ENCODE results near the gene SELENOT. TPM values are rescaled to one million over a fixed set of nuclear protein-coding genes. Genes with fewer than 3 reads are reported as not detected.
"Not testable (repeated sequence)": the region's sequence is repeated elsewhere in the genome, so short reads cannot be mapped to it uniquely, and the experiment has no call there.

The SELENOT gene
- polyA plus RNA-seq, 1 of the 3 experiments (the other 2 are of a cell fraction) = 143 TPM

DNA sequence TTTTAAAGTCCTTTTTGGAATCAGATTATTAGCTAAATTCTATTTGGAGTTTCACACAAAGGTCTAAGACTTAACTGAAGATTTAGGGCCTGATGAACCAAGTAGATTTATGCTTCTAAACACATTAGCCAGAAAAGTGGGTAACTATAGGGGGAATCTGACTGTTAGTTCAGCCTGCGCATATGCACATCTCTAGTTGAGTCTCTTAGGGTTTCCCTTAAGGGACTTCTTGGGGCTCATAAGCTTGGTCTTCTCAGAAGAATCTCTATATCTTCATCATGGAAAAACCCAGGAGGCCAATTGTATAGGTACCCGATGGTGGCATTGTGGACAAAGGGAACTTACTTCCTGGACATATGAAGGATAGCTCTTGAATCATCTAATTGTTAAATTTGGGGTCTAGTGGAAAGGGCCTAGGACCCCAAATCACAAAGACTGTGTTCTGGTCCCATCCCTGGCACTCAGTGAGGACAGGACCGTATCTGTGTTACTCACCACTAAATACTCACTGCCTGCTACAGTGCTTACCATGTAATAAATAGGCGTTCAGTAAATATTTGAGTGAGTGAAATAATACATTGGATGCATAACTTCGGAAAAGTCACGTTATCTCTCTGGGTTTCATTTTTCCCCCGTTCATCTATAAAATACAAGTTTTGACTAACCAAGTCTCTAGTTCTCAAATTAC is 17.0 kb downstream of the SELENOT start:
- DNase-seq = no peak
- Histone ChIP-seq H3K4me3 (ENCODE audit: low read depth in 2 of 2, low read length in 1 of 2) (no peak overlapping the region), H3K36me3 (replicated peaks in 1 of 2; ENCODE audit: control insufficient read depth in 1 of 2, insufficient read depth in 2 of 2, low read length in 1 of 2) (peaks cover 6 to 13% of the 10 kb centered on the region in 2 experiments), H3K27me3 (ENCODE audit: insufficient read depth) (no peaks in the 10 kb centered on the region), H3K4me2 (no peak overlapping the region), H3K9ac (no peak overlapping the region), H3K9me3 (no peaks in the 10 kb centered on the region), H3K27ac (ENCODE audit: low read depth in 2 of 2, low read length in 1 of 2) (no peak overlapping the region), H4K20me1 (ENCODE audit: insufficient read depth) (peaks cover 11% of the 10 kb centered on the region; the same call in 1 of the 2 replicates), H3K4me1 (ENCODE audit: control insufficient read depth in 1 of 2, insufficient read depth in 2 of 2, low read depth in 1 of 2, low read length in 1 of 2) (peaks cover 0 to 8% of the 10 kb centered on the region in 2 experiments; a peak in 2 of 4 replicates), H2AFZ (ENCODE audit: low read depth) (no peak overlapping the region), H3F3A (replicated peaks; ENCODE audit: insufficient read depth) (peaks cover 9% of the 10 kb centered on the region), H3K79me2 (ENCODE audit: insufficient read depth) (peaks cover 64% of the 10 kb centered on the region), H3K9me2 (no peaks in the 10 kb centered on the region)
- TF ChIP-seq NFIC (IDR thresholded peaks at IDR 0.05; ENCODE audit: borderline replicate concordance) (no peak), EP300 (IDR thresholded peaks at IDR 0.05; ENCODE audit: borderline replicate concordance in 1 of 2, low read depth in 1 of 2, low read length in 1 of 2) (no peak), EZH2phosphoT487 (IDR thresholded peaks at IDR 0.05; ENCODE audit: borderline replicate concordance, low read depth) (no peak), SIN3A (IDR thresholded peaks at IDR 0.05; ENCODE audit: borderline replicate concordance, low read depth, low read length) (no peak), FOXM1 (IDR thresholded peaks at IDR 0.05; ENCODE audit: low read depth) (no peak), MEF2A (IDR thresholded peaks at IDR 0.05; ENCODE audit: borderline replicate concordance, low read depth) (no peak), MXI1 (IDR thresholded peaks at IDR 0.05; ENCODE audit: low read depth, low read length) (no peak), JUND (IDR thresholded peaks at IDR 0.05) (no peak), RFX5 (IDR thresholded peaks at IDR 0.05; ENCODE audit: low read length) (no peak), RAD21 (IDR thresholded peaks at IDR 0.05; ENCODE audit: low read length) (no peak), TCF12 (IDR thresholded peaks at IDR 0.05) (no peak)
- TF ChIP-seq, protein P1, sequence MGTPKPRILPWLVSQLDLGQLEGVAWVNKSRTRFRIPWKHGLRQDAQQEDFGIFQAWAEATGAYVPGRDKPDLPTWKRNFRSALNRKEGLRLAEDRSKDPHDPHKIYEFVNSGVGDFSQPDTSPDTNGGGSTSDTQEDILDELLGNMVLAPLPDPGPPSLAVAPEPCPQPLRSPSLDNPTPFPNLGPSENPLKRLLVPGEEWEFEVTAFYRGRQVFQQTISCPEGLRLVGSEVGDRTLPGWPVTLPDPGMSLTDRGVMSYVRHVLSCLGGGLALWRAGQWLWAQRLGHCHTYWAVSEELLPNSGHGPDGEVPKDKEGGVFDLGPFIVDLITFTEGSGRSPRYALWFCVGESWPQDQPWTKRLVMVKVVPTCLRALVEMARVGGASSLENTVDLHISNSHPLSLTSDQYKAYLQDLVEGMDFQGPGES (IDR thresholded peaks at IDR 0.05; ENCODE audit: low read depth, low read length) = no peak
- TF ChIP-seq, protein P2, sequence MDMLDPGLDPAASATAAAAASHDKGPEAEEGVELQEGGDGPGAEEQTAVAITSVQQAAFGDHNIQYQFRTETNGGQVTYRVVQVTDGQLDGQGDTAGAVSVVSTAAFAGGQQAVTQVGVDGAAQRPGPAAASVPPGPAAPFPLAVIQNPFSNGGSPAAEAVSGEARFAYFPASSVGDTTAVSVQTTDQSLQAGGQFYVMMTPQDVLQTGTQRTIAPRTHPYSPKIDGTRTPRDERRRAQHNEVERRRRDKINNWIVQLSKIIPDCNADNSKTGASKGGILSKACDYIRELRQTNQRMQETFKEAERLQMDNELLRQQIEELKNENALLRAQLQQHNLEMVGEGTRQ (IDR thresholded peaks at IDR 0.05; ENCODE audit: borderline replicate concordance, low read depth, low read length) = no peak
- TF ChIP-seq, protein P3, sequence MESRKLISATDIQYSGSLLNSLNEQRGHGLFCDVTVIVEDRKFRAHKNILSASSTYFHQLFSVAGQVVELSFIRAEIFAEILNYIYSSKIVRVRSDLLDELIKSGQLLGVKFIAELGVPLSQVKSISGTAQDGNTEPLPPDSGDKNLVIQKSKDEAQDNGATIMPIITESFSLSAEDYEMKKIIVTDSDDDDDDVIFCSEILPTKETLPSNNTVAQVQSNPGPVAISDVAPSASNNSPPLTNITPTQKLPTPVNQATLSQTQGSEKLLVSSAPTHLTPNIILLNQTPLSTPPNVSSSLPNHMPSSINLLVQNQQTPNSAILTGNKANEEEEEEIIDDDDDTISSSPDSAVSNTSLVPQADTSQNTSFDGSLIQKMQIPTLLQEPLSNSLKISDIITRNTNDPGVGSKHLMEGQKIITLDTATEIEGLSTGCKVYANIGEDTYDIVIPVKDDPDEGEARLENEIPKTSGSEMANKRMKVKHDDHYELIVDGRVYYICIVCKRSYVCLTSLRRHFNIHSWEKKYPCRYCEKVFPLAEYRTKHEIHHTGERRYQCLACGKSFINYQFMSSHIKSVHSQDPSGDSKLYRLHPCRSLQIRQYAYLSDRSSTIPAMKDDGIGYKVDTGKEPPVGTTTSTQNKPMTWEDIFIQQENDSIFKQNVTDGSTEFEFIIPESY (IDR thresholded peaks at IDR 0.05; ENCODE audit: borderline replicate concordance, low read depth) = no peak
- TF ChIP-seq, protein P4, sequence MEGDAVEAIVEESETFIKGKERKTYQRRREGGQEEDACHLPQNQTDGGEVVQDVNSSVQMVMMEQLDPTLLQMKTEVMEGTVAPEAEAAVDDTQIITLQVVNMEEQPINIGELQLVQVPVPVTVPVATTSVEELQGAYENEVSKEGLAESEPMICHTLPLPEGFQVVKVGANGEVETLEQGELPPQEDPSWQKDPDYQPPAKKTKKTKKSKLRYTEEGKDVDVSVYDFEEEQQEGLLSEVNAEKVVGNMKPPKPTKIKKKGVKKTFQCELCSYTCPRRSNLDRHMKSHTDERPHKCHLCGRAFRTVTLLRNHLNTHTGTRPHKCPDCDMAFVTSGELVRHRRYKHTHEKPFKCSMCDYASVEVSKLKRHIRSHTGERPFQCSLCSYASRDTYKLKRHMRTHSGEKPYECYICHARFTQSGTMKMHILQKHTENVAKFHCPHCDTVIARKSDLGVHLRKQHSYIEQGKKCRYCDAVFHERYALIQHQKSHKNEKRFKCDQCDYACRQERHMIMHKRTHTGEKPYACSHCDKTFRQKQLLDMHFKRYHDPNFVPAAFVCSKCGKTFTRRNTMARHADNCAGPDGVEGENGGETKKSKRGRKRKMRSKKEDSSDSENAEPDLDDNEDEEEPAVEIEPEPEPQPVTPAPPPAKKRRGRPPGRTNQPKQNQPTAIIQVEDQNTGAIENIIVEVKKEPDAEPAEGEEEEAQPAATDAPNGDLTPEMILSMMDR (IDR thresholded peaks at IDR 0.05) = no peak
- CTCF ChIA-PET = no interaction called here
- 93% methylated on average over 7 of the region's 7 CpGs for WGBS (ENCODE audit: low lambda C conversion rate)
- POLR2A ChIA-PET = no interaction called here

DNA sequence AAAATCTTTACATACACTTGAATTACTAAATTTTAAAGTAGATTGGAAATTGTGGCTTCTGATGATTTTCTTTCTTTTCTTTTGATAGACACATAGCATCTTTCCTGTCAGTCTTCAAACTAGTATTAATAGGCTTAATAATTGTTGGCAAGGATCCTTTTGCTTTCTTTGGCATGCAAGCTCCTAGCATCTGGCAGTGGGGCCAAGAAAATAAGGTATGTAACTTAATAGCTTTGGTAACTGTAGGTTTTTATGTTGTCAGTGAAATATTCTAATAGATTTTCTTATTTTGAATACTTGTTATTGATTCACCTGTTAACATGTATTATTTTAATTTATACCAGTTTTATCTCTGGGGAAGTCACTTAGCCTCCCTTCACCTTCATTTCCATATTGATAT is 19.8 kb downstream of the SELENOT start:
- H3K27ac ChIP-seq (ENCODE audit: low read depth in 2 of 2, low read length in 1 of 2); H3K4me1 ChIP-seq (ENCODE audit: control insufficient read depth in 1 of 2, insufficient read depth in 2 of 2, low read depth in 1 of 2, low read length in 1 of 2); POLR2A ChIA-PET; H3K9me2 ChIP-seq; H3K9ac ChIP-seq; H3K4me2 ChIP-seq; H3K9me3 ChIP-seq; H3K4me3 ChIP-seq (ENCODE audit: low read depth in 2 of 2, low read length in 1 of 2); H2AFZ ChIP-seq (ENCODE audit: low read depth); H3F3A ChIP-seq (replicated peaks; ENCODE audit: insufficient read depth); H3K27me3 ChIP-seq (ENCODE audit: insufficient read depth); CTCF ChIA-PET; DNase-seq: not testable (repeated sequence)
- peaks cover 44% of the 10 kb centered on the region for H3K79me2 ChIP-seq (ENCODE audit: insufficient read depth)
- peaks cover 11% of the 10 kb centered on the region; the same call in 1 of the 2 replicates for H4K20me1 ChIP-seq (ENCODE audit: insufficient read depth)
- H3K36me3 ChIP-seq (replicated peaks in 1 of 2; ENCODE audit: control insufficient read depth in 1 of 2, insufficient read depth in 2 of 2, low read length in 1 of 2) = peaks cover 32 to 34% of the 10 kb centered on the region in 2 experiments

All from SK-N-SH (cell line).